Measurements from ENCODE around the gene YJU2.
A peak's percentile ranks its signal among the peaks of the same experiment; 100 is the strongest.

The YJU2 gene

DNA sequence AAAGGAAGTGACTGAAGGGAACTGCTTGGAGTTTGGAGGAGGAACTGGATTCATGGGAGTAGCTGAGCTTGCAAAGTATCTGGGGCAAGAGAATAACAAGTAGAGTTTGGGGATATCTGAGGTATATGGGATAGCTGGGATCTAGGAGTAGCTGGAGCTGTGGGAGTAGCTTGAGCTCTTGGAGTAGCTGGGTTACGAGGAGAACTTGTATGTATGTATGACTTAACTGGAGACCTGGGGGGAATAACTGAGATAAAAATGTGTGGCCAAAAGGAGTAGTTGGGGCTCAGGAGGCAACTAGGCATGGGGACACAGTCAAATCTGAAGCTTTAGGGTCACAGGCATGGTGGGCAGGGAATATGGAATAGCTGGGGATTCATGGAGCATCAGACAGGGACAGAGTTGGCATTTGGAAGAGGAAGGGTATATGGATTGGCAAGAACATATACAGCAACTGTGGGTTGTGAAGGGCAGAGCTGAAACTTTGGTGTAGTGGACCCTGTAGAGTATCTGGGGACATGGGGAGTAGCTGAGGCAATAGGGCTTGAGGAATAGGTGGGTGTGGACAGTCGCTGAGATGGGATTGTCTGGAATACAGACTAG, 45.8 kb upstream of the YJU2 start:
- TF ChIP-seq, protein P1, sequence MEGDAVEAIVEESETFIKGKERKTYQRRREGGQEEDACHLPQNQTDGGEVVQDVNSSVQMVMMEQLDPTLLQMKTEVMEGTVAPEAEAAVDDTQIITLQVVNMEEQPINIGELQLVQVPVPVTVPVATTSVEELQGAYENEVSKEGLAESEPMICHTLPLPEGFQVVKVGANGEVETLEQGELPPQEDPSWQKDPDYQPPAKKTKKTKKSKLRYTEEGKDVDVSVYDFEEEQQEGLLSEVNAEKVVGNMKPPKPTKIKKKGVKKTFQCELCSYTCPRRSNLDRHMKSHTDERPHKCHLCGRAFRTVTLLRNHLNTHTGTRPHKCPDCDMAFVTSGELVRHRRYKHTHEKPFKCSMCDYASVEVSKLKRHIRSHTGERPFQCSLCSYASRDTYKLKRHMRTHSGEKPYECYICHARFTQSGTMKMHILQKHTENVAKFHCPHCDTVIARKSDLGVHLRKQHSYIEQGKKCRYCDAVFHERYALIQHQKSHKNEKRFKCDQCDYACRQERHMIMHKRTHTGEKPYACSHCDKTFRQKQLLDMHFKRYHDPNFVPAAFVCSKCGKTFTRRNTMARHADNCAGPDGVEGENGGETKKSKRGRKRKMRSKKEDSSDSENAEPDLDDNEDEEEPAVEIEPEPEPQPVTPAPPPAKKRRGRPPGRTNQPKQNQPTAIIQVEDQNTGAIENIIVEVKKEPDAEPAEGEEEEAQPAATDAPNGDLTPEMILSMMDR (IDR thresholded peaks at IDR 0.05; ENCODE audit: extremely low read depth, insufficient read depth, missing control alignments): no peak
- DNase-seq (ENCODE audit: low spot score): no peak
- in situ Hi-C loops (cut with MboI; ENCODE audit: low pct_unique_long_range_greater_than_20kb, low sequenced_read_pairs, unreplicated experiment): no loop called here

DNA sequence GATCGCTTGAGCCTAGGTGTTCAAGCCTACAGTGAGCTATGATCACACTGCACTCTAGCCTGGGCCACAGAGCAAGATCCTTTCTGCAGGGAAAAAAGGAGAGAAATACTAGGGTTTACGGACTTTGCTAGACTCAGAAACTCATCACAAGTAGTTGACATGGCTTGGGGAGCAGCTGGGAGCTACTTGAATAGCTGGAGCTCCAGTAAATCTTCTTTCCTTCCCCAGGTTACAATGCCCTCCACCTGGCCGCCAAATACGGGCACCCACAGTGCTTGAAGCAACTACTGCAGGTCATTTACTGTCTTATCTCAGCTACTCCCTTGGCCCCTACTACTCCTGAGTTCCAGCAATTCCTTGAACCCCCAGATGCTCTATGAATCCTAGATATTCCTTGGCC, 45.1 kb upstream of the YJU2 start:
- in situ Hi-C loops (cut with MboI; ENCODE audit: low pct_unique_long_range_greater_than_20kb, low sequenced_read_pairs, unreplicated experiment): no loop called here
- no peak for DNase-seq (ENCODE audit: low spot score)
- TF ChIP-seq, protein P1 (IDR thresholded peaks at IDR 0.05; ENCODE audit: extremely low read depth, insufficient read depth, missing control alignments): no peak

DNA sequence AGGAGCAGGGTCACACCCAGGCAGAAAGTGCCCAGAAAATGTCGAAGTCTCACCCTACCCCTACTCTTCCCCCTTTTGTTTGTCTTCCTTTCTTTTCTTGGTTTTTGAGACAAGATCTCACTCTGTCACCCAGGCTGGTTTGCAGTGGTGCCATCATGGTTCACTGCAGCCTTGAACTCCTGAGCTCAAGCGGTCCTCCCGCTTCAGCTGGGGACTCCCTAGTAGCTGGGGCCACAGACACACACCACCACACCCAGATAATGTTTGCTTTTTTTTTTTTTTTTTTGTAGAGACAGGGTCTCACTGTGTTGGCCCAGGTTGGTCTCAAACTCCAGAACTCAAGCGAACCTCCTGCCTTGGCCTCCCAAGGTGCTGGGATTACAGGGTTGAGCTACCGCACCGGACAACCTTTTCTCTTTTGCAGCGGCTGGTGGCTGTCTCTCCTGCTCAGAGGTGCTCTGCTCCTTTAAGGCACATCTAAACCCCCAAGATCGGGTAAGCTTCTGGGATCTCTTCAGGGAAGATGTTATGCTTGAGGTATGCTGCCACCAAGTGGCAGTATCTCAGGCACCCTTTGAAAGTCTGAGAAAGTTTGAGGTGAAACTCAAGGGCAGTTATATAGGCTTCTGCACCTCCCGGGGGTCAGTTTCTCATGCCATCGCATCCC, 39.9 kb upstream of the YJU2 start:
- TF ChIP-seq, protein P1 (IDR thresholded peaks at IDR 0.05; ENCODE audit: extremely low read depth, insufficient read depth, missing control alignments): peak; percentile 35
- no peak for DNase-seq (ENCODE audit: low spot score)
- in situ Hi-C loops (cut with MboI; ENCODE audit: low pct_unique_long_range_greater_than_20kb, low sequenced_read_pairs, unreplicated experiment): no loop called here

DNA sequence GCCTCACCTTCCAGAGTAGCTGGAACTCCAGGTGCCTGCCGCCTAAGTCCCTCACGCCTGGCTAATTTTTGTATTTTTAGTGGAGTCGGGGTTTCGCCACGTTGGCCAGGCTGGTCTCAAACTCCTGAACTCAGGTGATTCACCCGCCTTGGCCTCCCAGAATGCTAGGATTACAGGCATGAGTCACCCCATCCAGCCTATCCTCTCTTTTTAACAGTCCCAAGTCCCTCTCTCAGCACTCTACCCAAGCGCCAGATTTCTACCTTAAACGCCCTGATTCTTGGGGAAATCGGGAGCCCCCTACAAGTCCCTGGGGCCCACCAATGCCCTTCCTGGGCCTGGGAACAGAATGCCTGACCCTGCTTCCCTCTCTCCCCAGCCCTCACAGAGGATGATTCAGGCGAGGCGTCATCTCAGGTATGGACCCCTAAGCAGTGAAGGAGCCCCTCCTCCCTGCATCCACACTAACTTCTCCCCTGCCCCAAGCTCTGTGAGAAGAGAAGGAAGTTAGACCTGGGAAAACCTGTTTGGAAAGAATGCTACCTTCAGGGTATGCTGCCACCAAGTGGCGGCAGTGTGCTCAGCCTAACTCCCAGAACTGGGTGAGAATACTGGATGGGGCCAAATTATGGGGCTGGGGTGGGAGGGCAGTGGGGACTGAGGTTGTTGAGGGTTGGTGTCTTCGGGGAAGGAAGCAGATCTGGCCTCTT, 38.3 kb upstream of the YJU2 start:
- TF ChIP-seq, protein P1 (IDR thresholded peaks at IDR 0.05; ENCODE audit: extremely low read depth, insufficient read depth, missing control alignments): peak; percentile 73
- in situ Hi-C loops (cut with MboI; ENCODE audit: low pct_unique_long_range_greater_than_20kb, low sequenced_read_pairs, unreplicated experiment): no loop called here
- peak; percentile 56 for DNase-seq (ENCODE audit: low spot score)

DNA sequence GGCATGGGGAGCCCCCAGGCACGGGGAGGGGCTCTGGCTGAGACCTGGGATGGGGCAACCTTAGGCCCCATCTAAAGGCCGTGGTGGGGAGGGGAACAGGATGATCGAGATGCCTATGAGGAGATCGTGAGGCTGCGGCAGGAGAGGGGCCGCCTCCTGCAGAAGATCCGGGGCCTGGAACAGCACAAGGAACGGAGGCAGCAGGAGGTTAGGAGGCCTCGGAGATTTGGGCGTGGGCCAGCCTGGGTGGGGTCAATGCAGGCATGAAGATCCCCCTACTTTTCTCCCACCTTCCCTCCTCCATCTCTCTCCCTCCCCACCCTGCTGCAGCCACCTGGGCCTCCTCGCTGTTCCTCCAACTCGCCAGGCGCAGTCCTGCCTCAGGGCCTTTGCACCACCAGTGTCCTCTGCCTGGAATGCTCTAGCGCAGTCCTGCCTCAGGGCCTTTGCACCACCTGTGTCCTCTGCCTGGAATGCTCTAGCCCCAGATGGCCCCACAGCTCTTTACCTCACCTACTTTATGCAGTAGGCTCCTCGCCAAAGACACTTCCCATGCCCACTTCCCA, 36.6 kb upstream of the YJU2 start:
- TF ChIP-seq, protein P1 (IDR thresholded peaks at IDR 0.05; ENCODE audit: extremely low read depth, insufficient read depth, missing control alignments): no peak
- in situ Hi-C loops (cut with MboI; ENCODE audit: low pct_unique_long_range_greater_than_20kb, low sequenced_read_pairs, unreplicated experiment): no loop called here
- no peak for DNase-seq (ENCODE audit: low spot score)

DNA sequence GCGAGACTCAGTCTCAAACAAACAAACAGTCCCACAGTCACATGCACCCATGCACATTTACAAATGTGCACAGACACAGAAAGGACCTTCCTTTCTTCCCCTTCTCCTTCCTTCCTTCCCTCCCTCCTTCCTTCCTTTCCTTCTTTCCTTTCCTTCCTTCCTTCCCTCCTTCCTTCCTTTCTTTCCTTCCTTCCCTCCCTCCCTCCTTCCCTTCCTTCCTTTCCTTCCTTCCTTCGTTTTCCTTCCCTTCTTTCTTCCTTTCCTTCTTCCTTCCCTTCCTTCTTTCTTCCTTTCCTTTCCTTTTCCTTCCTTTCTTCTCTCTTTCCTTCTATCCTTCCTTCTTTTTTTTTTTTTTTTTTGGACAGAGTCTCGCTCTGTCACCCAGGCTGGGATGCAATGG, 33.8 kb upstream of the YJU2 start:
- in situ Hi-C loops (cut with MboI; ENCODE audit: low pct_unique_long_range_greater_than_20kb, low sequenced_read_pairs, unreplicated experiment): no loop called here
- DNase-seq (ENCODE audit: low spot score): no peak
- TF ChIP-seq, protein P1 (IDR thresholded peaks at IDR 0.05; ENCODE audit: extremely low read depth, insufficient read depth, missing control alignments): no peak
